Measurements from ENCODE around the gene PARD6A. TPM values are rescaled to one million over a fixed set of nuclear protein-coding genes. Genes with fewer than 3 reads are reported as not detected.

Gene PARD6A
- total and polyA plus RNA-seq, 2 donors (not counting 3 experiments of a cell fraction or from before 2014, with no cell fraction given) = 1.3 to 2.9 TPM

DNA sequence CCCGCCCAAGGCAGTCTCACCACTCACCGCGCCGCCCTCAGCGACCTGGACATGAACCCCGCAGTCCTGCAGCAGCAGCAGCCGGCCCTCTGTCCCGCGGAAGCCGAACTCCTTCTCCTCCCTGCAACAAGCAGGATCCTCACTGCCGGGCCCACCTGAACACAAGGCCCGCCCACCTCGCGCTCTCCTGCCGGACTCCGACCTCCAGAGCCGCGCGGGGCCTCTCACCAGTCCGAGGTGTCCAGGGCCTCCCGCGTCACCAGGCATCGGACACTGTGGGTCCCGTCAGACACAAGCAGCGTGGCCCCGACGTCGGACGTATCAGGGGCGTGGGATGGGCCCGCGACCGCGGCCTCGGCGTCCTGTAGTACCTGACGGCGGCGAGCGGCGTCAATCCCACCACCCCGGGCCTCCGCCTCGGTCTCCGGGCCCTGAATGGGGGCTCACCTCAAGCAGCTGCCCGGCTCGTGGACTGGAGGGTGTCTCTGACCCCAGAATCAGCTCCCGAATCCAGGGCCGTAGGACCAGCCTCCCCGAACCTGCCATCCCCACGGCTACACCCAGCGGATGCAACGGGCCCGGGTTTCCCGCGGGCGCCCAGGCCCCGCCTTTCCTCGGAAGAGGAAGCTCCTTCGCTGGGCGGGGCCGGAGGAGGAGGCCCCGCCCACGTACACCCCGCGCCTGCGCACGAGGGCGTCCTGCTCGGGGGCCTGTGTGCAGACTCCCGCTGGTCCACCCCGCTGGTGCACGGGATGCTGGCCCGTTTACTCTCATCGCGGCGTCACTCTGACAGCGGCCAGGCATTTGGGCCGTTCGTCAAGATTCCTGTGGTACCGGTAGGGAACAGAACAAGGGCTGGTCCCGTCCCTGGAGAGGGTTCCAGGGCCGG is 841 bp upstream of the PARD6A start, which contains the start of gene ACD:
Gene ACD (minus strand): TSS at position 586 of the 889 bp plus-strand sequence. CDS start 40 bp downstream, at position 546.
- TF ChIP-seq GATA2 (IDR thresholded peaks at IDR 0.05; ENCODE audit: insufficient read depth, insufficient read length, low read depth, low read length) (no peak), JUN (IDR thresholded peaks at IDR 0.05; ENCODE audit: borderline replicate concordance, insufficient read depth, insufficient read length, low read depth) (no peak), MYC (IDR thresholded peaks at IDR 0.05; ENCODE audit: low read depth, low read length) (no peak), FOS (IDR thresholded peaks at IDR 0.05; ENCODE audit: borderline replicate concordance, insufficient read depth, low read length) (no peak), POLR2A (IDR thresholded peaks at IDR 0.05; ENCODE audit: low read depth, low read length) (peak; percentile 79), POLR2AphosphoS5 (IDR thresholded peaks at IDR 0.05; ENCODE audit: insufficient read depth, low read depth, low read length) (peak; percentile 79)
- TF ChIP-seq, protein P1, sequence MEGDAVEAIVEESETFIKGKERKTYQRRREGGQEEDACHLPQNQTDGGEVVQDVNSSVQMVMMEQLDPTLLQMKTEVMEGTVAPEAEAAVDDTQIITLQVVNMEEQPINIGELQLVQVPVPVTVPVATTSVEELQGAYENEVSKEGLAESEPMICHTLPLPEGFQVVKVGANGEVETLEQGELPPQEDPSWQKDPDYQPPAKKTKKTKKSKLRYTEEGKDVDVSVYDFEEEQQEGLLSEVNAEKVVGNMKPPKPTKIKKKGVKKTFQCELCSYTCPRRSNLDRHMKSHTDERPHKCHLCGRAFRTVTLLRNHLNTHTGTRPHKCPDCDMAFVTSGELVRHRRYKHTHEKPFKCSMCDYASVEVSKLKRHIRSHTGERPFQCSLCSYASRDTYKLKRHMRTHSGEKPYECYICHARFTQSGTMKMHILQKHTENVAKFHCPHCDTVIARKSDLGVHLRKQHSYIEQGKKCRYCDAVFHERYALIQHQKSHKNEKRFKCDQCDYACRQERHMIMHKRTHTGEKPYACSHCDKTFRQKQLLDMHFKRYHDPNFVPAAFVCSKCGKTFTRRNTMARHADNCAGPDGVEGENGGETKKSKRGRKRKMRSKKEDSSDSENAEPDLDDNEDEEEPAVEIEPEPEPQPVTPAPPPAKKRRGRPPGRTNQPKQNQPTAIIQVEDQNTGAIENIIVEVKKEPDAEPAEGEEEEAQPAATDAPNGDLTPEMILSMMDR (IDR thresholded peaks at IDR 0.05; ENCODE audit: extremely low read depth in 1 of 2, insufficient read depth in 1 of 2, low read depth in 1 of 2, low read length in 2 of 2) = no peak
- intact Hi-C loops (cut with micrococcal nuclease) = loop anchor here (1.0 to 2.0 kb wide), 2 partner anchors 98 to 121 kb away; partner anchors contain the start of gene CTCF
- no TSS peak for BruUV-seq (replicated peaks)
- Histone ChIP-seq H2AFZ (ENCODE audit: low read depth, low read length) (peak within 1 kb of the TSS; percentile 83), H3K9me1 (replicated peaks; ENCODE audit: control insufficient read depth, extremely low read depth, insufficient read depth, low read length) (no peaks in the 10 kb centered on the region), H4K20me1 (replicated peaks; ENCODE audit: control insufficient read depth, extremely low read depth, insufficient read depth, low read length) (no peaks in the 10 kb centered on the region), H3K36me3 (ENCODE audit: control insufficient read depth in 2 of 2, extremely low read depth in 1 of 2, insufficient read depth in 2 of 2, low read length in 2 of 2) (peaks cover 0 to 6% of the 10 kb centered on the region in 2 experiments), H3K4me3 (replicated peaks in 1 of 3; ENCODE audit: insufficient read depth in 1 of 3, low read depth in 1 of 3, low read length in 3 of 3) (peak within 1 kb of the TSS; percentile 32 to 70 (median 64)), H3K79me2 (ENCODE audit: control insufficient read depth, insufficient read depth, low read length) (no peaks in the 10 kb centered on the region), H3K4me1 (ENCODE audit: control insufficient read depth, extremely low read depth, insufficient read depth, low read length) (peaks cover 9% of the 10 kb centered on the region), H3K9me3 (replicated peaks; ENCODE audit: control insufficient read depth, insufficient read depth, low read length) (no peaks in the 10 kb centered on the region), H3K27me3 (ENCODE audit: control insufficient read depth in 2 of 2, insufficient read depth in 2 of 2, low read length in 2 of 2) (no peaks in the 10 kb centered on the region), H3K4me2 (ENCODE audit: insufficient read depth, low read length) (peak within 1 kb of the TSS; percentile 75), H3K9ac (replicated peaks; ENCODE audit: extremely low read depth, insufficient read depth, low read length) (peak within 1 kb of the TSS; percentile 51), H3K27ac (ENCODE audit: insufficient read depth, low read depth, low read length) (peak within 1 kb of the TSS; percentile 44)
- no peak for FAIRE-seq
- DNase-seq (ENCODE audit: low read depth, low spot score) = peak; percentile 92
- CTCF ChIA-PET = interaction anchor here (0.6 to 2.1 kb wide), 17 partner anchors 9 to 282 kb away, joined by 3 to 31 read pairs (median 5); partner anchors contain the start of genes CARMIL2 and CTCF
- POLR2A ChIA-PET = interaction anchor here (0.6 to 1.5 kb wide), 3 partner anchors 112 to 651 kb away, joined by 3 read pairs; partner anchors contain the start of genes PRMT7 and SLC7A6OS
- dilution Hi-C loops (cut with MboI; ENCODE audit: extremely low pct_ligation_motif_present, low sequenced_read_pairs) = no loop called here
